ENCODE data around the gene GDPD5.
A peak's percentile ranks its signal among the peaks of the same experiment; 100 is the strongest.

Gene GDPD5

GRCh38 chr11:75388386-75389275, 137.1 kb downstream of the GDPD5 start:
- DNase-seq, result peak; percentile 70

GRCh38 chr11:75387736-75388294, 137.9 kb downstream of the GDPD5 start:
- DNase-seq, result no peak

- no peak for DNase-seq
These were observed 138.7 kb downstream of the GDPD5 start for GRCh38 chr11:75386942-75387630.

All from CD4-positive, alpha-beta T cell treated with Interleukin-17A for 4 hours (primary cell).